GM21390 (cell line): ENCODE data around the gene SERINC5.
A peak's percentile ranks its signal among the peaks of the same experiment; 100 is the strongest.
"Not testable (repeated sequence)": the region's sequence is repeated elsewhere in the genome, so short reads cannot be mapped to it uniquely, and the experiment has no call there.

Experiments
- ATAC-seq: cut with Tn5 transposase; IDR thresholded peaks from one replicate; pipeline ENCODE4 v1.9.1; 2021; ENCODE audit not compliant: unreplicated experiment

SERINC5 gene

DNA sequence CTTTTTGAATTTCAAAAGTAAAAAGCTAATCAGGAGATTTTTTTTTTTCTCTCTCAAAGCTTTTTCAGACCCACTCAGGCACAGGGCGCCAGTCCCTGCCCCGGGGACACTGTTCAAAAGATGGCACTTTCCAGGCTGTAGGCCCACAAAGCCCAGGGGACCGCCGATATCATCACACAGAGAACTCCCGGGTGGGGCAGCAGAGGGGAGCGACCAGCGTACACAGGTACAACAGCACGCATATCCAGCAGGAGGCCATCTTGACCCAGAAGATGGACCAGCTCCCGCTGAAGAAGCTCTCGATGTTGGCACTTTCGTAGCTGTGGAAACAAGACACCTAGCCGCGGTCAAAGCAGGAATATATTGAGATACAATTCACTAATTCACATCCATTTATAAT is 112.4 kb downstream of the SERINC5 start:
- ATAC-seq: no peak

DNA sequence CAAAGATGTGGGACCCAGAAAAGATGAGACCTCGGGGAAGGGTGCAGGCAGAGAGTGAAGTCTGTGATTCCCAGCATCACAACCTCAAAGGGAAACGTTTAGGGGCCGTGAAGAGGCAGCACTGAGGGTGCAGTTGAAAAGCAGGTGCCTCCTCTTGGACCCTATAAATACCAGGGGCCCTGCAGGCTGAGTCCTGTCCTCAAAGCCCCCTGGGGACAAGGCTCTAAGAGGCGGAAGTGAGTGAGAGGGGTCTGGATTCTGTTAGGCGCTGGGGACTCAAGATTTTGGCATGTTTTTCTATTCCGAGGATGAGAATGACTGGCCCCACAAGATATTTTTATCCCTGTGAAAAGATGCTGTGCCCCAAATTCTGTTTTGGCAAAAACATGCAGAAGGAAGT is 112.9 kb downstream of the SERINC5 start:
- ATAC-seq: no peak

DNA sequence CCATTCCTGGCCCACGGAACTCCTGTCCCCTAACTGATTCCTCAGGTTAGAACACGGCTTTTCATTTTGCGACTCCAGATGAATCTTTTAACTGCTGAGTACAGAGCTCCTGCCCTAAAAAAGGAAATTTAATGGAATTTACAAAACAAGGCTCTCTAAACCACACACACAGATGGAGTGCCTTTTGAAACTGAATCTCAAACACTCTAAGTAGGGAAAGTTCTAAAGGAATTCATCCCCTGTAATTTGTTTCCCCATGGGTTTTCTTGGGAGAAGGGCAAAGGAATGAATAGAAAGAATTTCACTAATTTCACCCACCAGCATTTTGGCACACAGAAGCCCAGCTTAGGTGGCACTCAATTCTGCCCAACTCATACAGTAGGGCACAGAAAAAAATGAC is 114.2 kb downstream of the SERINC5 start:
- no peak for ATAC-seq

- ATAC-seq: no peak
These were observed 114.6 kb downstream of the SERINC5 start for GRCh38 chr5:80141147-80141671.

DNA sequence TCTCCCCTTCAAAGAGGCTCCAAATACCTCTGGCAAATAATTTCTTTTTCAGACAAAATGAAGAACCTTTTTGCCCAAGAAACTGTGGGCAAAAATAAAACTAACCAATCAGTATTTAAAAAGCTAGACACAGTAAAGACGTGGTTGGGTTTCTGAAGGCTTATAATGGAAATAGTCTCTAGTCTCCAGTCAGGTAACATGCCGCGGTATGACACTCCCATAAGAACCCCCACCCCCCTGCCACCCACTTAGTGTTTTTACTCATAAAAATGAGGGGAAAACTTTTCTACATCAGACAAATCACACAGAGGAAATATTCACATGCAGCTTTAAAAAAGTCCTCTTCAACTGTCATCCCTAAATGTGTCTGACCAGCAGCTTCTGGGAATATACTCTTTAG is 115.4 kb downstream of the SERINC5 start:
- ATAC-seq: no peak

- ATAC-seq: no peak
These were observed 116.3 kb downstream of the SERINC5 start for GRCh38 chr5:80139466-80139972.

GRCh38 chr5:80138486-80138885 is 117.4 kb downstream of the SERINC5 start:
- ATAC-seq: no peak

DNA sequence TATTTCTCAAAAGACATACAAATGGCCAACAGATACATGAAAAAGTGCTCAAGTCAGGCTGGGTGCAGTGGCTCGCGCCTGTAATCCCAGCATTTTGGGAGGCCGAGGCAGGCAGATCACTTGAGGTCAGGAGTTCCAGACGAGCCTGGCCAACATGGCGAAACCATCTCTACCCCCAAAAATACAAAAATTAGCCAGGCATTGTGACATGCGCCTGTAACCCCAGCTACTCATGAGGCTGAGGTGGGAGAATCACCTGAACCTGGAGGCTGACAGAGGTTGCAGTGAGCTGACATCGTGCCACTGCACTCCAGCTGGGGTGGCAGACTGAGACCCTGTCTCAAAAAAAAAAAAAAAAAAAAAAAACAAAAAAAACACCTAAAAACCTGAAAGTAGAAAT is 119.0 kb downstream of the SERINC5 start:
- ATAC-seq: not testable (repeated sequence)

DNA sequence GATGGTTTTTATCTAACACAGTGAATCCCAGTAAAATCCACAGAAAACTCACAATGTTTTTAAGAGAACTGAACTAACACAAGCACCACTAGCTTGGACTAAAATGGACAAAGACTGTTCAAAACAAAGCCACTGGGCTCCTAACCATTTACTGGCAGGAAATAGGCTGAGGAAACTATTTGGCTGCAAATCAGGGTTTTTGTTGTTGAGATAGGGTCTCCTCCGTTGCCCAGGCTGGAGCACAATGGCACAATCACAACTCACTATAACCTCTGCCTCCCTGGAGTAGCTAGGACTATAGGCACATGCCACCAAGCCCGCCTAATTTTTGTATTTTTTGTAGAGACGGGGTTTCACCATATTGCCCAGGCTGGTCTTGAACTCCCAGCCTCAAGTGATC is 121.0 kb downstream of the SERINC5 start:
- no peak for ATAC-seq

DNA sequence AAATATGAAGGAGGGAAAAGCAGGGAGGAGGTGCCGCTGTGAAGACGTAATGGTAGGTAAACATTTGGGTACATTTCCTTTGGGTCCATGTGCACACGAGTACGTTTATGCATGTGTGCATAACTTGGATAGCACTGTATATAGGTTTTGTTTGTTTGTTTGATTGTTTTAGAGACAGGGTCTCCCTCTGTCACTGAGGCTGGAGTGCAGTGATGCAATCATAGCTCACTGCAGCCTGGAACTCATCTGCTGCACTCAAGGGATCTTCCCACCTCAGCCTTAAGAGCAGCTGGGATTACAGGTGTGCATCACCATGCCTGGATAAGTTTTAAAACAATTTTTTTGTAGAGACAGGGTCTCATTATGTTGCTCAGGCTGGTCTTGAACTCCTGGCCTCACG is 126.7 kb downstream of the SERINC5 start:
- no peak for ATAC-seq

DNA sequence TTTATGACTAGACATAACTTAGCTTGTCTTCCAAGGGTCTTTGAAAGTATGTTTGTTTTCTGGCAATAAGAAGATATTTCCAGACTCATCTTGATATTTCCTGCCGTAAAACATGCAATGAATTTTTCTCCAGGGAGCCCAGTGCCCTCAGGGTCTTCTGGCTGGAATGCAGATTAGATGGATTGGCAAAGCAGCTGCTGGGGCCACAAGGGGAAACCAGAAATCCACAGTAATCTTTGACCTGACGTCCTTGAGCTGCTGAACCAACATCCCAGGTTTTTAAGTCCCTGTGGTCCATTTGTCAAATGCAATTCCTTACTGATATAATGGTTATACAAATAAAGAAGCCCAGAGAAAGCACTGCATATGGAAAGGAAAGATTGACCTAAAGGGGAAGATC is 127.7 kb downstream of the SERINC5 start:
- no peak for ATAC-seq

- no peak for ATAC-seq
These were observed 128.7 kb downstream of the SERINC5 start for GRCh38 chr5:80127116-80127552.

GRCh38 chr5:80125962-80126480 is 129.8 kb downstream of the SERINC5 start:
- ATAC-seq: peak; percentile 57

GRCh38 chr5:80125022-80125961 is 130.6 kb downstream of the SERINC5 start:
- ATAC-seq: peak; percentile 85

GRCh38 chr5:80124121-80124918 is 131.5 kb downstream of the SERINC5 start:
- ATAC-seq: no peak

DNA sequence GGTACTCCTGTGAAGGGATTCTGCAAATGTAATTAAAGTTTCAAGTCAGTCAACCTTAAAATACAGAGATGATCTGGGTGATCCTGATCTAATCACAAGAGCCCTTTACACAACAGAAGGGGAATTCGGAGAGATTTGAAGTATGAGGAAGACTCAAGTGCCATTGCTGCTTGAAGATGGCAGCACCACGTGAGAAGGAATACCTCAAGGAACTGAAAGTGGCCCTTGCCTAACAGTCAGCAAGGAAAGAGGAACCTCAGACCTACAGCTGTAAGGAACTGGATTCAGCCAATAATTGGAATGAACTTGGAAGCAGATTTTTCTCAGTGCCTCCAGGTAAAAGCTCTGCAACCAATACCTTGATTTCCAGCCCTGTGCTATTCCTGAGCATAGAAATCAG is 133.3 kb downstream of the SERINC5 start:
- ATAC-seq: no peak

- ATAC-seq: no peak
These were observed 136.5 kb downstream of the SERINC5 start for GRCh38 chr5:80119372-80119771.

DNA sequence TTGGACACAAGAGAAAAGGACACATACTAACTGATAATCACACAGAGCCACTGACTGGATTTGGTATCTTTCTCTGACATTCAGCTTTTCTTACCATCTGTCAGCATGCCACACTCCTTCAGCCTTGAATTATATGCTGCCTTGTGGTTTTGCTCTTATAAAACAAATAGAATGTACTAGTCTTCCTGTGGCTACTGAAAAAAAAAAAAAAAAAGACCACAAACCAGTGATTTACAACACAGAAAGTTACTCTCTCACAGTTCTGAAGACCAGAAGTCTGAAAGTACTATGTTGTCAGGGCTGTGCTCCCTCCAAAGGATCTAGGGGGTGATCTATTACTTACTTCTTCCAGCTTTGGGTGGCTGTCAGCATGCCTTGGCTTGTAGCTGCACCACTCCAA is 138.4 kb downstream of the SERINC5 start:
- no peak for ATAC-seq

DNA sequence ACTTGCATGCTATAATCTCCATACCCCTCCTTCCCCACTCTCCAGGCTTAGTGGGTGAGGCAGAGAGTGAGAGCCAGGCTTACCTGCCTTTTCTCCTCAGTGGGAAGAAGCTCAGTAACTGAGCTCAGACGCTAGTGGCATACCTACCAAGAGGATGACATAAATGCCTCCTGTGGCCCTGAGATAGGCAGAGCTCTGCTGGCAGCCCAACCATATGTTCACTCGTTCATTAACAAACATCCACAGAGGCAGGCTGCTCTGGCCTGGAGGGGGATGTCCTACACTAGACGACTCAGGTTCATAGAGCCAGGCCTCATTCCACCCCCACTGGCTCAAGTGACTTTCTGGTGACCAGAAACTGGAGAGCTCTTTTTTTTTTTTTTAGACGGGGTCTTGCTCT is 139.4 kb downstream of the SERINC5 start:
- no peak for ATAC-seq

GRCh38 chr5:80116000-80116399 is 139.8 kb downstream of the SERINC5 start:
- ATAC-seq: no peak

DNA sequence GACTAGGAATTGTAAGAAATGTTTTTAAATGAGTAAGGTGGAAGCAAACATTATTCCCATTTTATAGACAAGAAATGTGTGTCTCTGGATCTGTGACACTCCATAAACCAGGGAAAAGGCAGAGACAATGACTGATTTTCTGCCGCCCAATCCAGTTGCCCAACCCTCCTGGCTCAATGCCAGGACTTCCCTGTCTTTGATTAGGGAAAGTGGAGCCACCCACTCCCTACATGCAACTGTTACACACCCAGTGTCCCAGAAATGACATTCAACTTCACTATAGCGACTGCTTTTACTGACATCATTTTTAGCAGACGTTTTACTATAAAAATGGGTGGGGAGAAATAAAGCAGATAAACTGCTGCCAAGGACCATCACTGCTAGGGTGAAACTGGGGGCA is 141.0 kb downstream of the SERINC5 start:
- no peak for ATAC-seq
